ENCODE measurements around the gene AQP1. TPM values are rescaled to one million over a fixed set of nuclear protein-coding genes. Genes with fewer than 3 reads are reported as not detected.

The AQP1 gene
- total RNA-seq, 1 donor from 2014 or later, result 243 TPM

GRCh38 chr7:30897770-30898169, 13.9 kb upstream of the AQP1 start:
- Histone ChIP-seq H3K27me3 (no peaks in the 10 kb centered on the region), H3K27ac (no peak overlapping the region), H3K9me3 (no peaks in the 10 kb centered on the region), H3K36me3 (no peaks in the 10 kb centered on the region), H3K4me1 (peaks cover 14% of the 10 kb centered on the region), H3K4me3 (no peak overlapping the region)
- intact Hi-C loops (cut with DNase I), result no loop called here
- DNase-seq (ENCODE audit: extremely low spot score in 2 of 2), result no peak
- TF ChIP-seq POLR2AphosphoS5 (IDR thresholded peaks at IDR 0.05; ENCODE audit: insufficient read depth in 1 of 2, low read depth in 1 of 2), result no peak
- no peak for TF ChIP-seq POLR2A (IDR thresholded peaks at IDR 0.05)
- no peak for TF ChIP-seq CTCF (IDR thresholded peaks at IDR 0.05)

- Histone ChIP-seq H3K27me3 (no peaks in the 10 kb centered on the region), H3K36me3 (no peaks in the 10 kb centered on the region), H3K27ac (no peak overlapping the region), H3K4me1 (peaks cover 14% of the 10 kb centered on the region), H3K9me3 (no peaks in the 10 kb centered on the region), H3K4me3 (no peak overlapping the region)
- TF ChIP-seq POLR2A (IDR thresholded peaks at IDR 0.05) (no peak), POLR2AphosphoS5 (IDR thresholded peaks at IDR 0.05; ENCODE audit: insufficient read depth in 1 of 2, low read depth in 1 of 2) (no peak)
- DNase-seq (ENCODE audit: extremely low spot score in 2 of 2), result no peak
- intact Hi-C loops (cut with DNase I), result no loop called here
Measured at GRCh38 chr7:30898411-30898810, 13.2 kb upstream of the AQP1 start.

- no peaks in the 10 kb centered on the region for H3K36me3 ChIP-seq
- no peaks in the 10 kb centered on the region for H3K27me3 ChIP-seq
- H3K27ac ChIP-seq, result no peak overlapping the region
- TF ChIP-seq POLR2A (IDR thresholded peaks at IDR 0.05), result no peak
- TF ChIP-seq CTCF (IDR thresholded peaks at IDR 0.05), result no peak
- TF ChIP-seq POLR2AphosphoS5 (IDR thresholded peaks at IDR 0.05; ENCODE audit: insufficient read depth in 1 of 2, low read depth in 1 of 2), result no peak
- intact Hi-C loops (cut with DNase I), result no loop called here
- H3K9me3 ChIP-seq, result no peaks in the 10 kb centered on the region
- H3K4me1 ChIP-seq, result peaks cover 14% of the 10 kb centered on the region
- no peak for DNase-seq (ENCODE audit: extremely low spot score in 2 of 2)
- no peak overlapping the region for H3K4me3 ChIP-seq
Measured at GRCh38 chr7:30899066-30899465, 12.6 kb upstream of the AQP1 start.

- Histone ChIP-seq H3K27ac (no peak overlapping the region), H3K4me3 (no peak overlapping the region), H3K27me3 (no peaks in the 10 kb centered on the region), H3K36me3 (no peaks in the 10 kb centered on the region), H3K4me1 (peaks cover 16% of the 10 kb centered on the region), H3K9me3 (no peaks in the 10 kb centered on the region)
- DNase-seq (ENCODE audit: extremely low spot score in 2 of 2), result no peak
- intact Hi-C loops (cut with DNase I), result no loop called here
- TF ChIP-seq POLR2AphosphoS5 (IDR thresholded peaks at IDR 0.05; ENCODE audit: insufficient read depth in 1 of 2, low read depth in 1 of 2), result no peak
- no peak for TF ChIP-seq POLR2A (IDR thresholded peaks at IDR 0.05)
- no peak for TF ChIP-seq CTCF (IDR thresholded peaks at IDR 0.05)
Measured at GRCh38 chr7:30899630-30900029, 12.0 kb upstream of the AQP1 start.

GRCh38 chr7:30900053-30900452, 11.6 kb upstream of the AQP1 start:
- Histone ChIP-seq H3K27me3 (no peaks in the 10 kb centered on the region), H3K36me3 (no peaks in the 10 kb centered on the region), H3K27ac (peak overlapping the region; percentile 15), H3K4me3 (no peak overlapping the region), H3K4me1 (peaks cover 16% of the 10 kb centered on the region), H3K9me3 (no peaks in the 10 kb centered on the region)
- intact Hi-C loops (cut with DNase I), result no loop called here
- no peak for DNase-seq (ENCODE audit: extremely low spot score in 2 of 2)
- TF ChIP-seq POLR2AphosphoS5 (IDR thresholded peaks at IDR 0.05; ENCODE audit: insufficient read depth in 1 of 2, low read depth in 1 of 2) (no peak), CTCF (IDR thresholded peaks at IDR 0.05) (no peak), POLR2A (IDR thresholded peaks at IDR 0.05) (no peak)
